Caki2 (cell line): ENCODE results near the gene RSPH9. TPM values are rescaled to one million over a fixed set of nuclear protein-coding genes. Genes with fewer than 3 reads are reported as not detected.

Experiments
- DNase-seq: peaks from one replicate; pipeline ENCODE4 v3.0.0-alpha.2; 2015; ENCODE audit warnings: low read depth
- in situ Hi-C: cut with HindIII; loops from 2 replicates; pipeline ENCODE4 v1.10.0; 2016; ENCODE audit warnings: low sequenced_read_pairs, low pct_unique_long_range_greater_than_20kb, mixed read lengths
- total RNA-seq: library from RNA; depleted of rRNA; stranded (reverse); fragments of >200 nt; shearing (Covaris generic); gene quantifications from 2 replicates; pipeline ENCODE4 v1.2.3, GENCODE V29; 2014; ENCODE audit warnings: low replicate concordance; rRNA removed

The RSPH9 gene, protein sequence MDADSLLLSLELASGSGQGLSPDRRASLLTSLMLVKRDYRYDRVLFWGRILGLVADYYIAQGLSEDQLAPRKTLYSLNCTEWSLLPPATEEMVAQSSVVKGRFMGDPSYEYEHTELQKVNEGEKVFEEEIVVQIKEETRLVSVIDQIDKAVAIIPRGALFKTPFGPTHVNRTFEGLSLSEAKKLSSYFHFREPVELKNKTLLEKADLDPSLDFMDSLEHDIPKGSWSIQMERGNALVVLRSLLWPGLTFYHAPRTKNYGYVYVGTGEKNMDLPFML
- total RNA-seq = not detected in 2 replicates

DNA sequence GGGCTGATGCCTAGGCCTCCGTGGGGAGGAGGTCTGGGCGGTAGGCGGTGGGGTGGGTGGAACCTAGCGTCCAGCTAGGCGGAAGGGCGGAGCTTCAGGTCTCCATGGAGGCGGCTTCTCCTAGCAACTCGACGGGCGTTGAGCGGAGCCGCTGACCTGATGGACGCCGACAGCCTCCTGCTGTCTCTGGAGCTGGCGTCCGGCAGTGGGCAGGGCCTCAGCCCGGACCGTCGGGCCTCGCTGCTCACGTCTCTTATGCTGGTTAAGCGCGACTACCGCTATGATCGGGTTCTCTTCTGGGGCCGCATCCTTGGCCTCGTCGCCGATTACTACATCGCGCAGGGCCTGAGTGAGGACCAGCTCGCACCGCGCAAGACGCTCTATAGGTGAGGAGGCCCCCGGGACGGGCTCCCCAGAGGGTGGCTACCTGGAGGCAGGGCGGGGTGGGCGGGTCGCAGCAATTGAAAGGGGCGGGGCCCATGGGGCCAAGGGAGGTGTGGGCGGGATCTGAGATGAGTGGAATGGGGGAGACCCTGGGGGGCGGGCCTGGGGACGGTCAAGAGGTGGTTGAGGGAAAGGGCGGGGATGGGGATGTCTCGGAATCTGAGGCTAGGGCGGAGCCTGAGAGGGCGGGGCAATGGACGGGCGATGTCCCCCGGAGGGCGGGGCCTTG is at the start of gene RSPH9:
TSS of gene RSPH9 (plus strand) at position 97 of the 673 bp plus-strand sequence. CDS start at position 160, 63 bp downstream.
- in situ Hi-C loops = no loop called here
- DNase-seq = peak; percentile 71

DNA sequence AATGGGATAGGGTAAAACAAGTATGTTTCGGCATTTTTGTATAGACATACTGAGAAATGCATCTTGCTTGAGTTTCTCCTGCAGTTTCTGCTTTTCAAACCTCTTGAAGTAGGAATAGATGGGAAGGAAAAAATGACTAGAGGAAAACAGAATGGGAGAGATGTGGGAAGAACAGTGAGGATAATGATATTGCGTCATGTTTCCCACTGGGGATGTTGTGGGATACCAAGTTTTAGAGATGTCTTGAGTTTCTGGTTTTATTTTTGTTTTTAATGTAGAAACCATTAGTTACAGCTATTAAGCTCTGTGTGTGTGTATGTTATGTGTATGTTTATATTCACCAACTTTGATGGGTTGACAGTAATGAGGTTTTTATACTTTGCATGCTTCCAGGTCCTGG is 44.2 kb upstream of the RSPH9 start:
- DNase-seq = no peak
- in situ Hi-C loops = no loop called here

DNA sequence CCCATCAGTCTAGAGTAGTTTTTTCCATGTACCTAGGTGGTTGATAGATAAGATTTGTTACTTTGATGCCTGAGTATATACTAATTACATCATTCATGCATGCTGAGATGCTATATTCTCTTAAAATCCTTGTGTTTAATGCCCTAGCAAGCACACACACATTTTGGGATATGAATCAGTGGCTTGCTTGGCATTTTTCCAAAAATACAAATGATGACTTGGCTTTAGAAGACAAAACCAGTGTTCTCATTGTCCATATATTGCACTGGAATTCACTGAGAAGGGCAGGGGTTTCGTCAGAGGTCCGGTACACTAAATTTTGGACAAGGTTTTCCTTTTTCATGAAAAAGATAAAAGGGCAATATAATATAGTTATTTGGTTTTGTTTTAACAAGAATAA is 40.7 kb upstream of the RSPH9 start:
- DNase-seq = no peak
- in situ Hi-C loops = no loop called here

DNA sequence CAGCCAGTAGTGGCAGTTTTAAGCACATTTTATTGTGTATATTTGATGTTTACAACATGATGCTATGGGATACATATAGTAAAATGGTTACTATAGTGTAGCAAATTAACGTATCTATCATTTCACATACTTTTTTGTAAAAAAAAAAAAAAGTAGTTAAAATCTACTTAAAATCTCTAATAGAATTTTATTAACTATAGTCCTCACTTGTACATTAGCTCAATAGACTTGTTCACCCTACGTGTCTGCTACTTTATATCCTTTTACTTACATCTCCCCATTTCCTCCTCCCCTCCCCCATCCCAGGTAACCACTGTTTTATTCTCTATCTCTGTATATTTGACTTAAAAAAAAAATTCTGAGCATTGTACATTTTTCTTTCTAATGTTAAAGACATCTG is 38.8 kb upstream of the RSPH9 start:
- in situ Hi-C loops = no loop called here
- DNase-seq = no peak

DNA sequence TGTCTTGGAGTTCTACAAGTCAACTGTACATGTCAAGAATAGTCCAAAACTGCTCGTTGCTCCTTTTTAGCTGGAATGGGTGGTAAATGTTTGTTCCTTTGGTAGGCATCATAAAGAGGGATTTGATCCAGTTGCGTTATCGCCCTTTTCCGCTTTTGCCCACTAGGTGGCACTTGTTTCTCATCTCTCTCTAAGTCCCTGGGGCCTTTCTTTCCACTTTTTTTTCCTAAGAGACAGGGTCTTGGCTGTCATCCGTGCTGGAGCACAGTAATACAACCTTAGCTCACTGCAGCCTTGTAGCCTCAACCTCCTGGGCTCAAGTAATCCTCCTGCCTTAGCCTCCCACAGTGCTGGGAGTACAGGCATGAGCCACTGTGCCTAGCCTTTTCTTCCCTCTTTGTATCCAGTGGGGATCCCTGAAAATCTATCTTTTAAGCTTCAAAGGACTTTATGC is 36.5 kb upstream of the RSPH9 start:
- in situ Hi-C loops = no loop called here
- DNase-seq = peak; percentile 62

DNA sequence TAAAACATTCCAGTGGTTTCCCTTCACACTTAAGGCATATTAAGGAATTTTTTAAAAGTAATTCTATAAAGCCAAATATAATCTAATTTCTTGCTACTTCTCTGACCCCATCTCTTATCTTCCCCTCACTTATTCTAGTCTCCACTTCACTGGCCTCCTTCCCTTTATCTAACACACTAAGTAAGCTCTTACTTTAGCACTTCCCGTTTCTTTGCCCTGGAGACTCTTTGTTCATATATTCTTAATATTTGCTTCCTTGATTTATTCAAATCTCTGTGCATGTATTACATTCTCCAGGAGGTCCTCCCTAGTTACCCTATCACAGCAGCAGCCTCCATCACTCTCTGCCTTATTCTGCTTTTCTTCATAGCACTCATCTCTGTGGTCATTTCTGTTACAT is 36.0 kb upstream of the RSPH9 start:
- DNase-seq = no peak
- in situ Hi-C loops = no loop called here

DNA sequence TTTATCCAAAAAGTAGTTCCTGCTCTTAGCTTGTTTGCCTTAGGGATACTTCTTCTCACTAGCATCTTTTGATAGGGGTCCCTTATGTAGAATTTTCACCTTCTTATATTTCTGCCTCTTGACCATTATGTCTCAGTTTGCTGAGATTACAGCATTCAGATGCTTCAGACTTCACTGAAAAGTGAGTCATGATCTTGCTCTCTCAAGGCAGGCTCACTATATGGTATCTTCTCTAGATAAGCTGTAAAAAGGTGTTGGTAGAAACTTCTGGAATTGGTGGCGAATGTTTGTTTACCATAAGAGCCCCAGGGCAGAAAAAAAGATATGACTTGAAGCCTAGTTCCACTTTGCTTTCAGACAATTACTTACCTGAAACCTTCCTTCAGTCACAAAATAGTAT is 35.4 kb upstream of the RSPH9 start:
- no peak for DNase-seq
- in situ Hi-C loops = no loop called here

DNA sequence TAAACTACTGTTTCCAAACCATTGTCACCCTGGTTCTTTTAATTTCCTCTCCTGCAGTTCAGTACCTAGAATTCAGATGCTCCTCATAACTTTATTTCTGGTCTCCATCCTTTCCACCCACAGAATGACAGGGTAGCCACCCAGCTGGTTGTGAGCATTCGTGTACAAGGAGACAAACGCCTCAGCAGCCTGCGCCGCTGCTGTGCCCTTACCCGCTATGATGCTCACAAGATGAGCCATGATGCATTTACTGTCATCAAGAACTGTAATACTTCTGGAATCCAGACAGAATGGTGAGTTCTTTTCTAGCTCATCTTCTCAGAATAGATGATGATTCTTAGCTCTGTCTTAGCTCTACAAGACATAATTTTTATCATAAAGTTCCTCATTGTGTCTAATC is 34.4 kb upstream of the RSPH9 start:
- in situ Hi-C loops = no loop called here
- DNase-seq = no peak

DNA sequence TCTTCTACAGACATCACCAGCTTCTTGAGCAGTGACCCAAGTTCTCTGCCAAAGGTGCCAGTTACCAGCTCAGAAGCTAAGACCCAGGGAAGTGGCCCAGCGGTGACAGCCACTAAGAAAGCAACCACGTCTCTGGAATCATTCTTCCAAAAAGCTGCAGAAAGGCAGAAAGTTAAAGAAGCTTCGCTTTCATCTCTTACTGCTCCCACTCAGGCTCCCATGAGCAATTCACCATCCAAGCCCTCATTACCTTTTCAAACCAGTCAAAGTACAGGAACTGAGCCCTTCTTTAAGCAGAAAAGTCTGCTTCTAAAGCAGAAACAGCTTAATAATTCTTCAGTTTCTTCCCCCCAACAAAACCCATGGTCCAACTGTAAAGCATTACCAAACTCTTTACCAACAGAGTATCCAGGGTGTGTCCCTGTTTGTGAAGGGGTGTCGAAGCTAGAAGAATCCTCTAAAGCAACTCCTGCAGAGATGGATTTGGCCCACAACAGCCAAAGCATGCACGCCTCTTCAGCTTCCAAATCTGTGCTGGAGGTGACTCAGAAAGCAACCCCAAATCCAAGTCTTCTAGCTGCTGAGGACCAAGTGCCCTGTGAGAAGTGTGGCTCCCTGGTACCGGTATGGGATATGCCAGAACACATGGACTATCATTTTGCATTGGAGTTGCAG is 31.0 kb upstream of the RSPH9 start:
- no peak for DNase-seq
- in situ Hi-C loops = no loop called here

DNA sequence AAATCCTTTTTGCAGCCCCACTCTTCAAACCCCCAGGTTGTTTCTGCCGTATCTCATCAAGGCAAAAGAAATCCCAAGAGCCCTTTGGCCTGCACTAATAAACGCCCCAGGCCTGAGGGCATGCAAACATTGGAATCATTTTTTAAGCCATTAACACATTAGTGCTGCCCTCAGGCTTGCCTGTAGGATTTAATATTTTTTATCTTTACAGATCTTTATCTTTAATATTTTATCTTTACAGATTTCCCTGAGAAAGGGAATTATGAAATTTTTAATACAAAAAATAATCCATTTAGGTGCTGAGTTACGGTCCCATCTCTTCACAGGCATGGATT is 30.5 kb upstream of the RSPH9 start:
- no peak for DNase-seq
- in situ Hi-C loops = no loop called here

DNA sequence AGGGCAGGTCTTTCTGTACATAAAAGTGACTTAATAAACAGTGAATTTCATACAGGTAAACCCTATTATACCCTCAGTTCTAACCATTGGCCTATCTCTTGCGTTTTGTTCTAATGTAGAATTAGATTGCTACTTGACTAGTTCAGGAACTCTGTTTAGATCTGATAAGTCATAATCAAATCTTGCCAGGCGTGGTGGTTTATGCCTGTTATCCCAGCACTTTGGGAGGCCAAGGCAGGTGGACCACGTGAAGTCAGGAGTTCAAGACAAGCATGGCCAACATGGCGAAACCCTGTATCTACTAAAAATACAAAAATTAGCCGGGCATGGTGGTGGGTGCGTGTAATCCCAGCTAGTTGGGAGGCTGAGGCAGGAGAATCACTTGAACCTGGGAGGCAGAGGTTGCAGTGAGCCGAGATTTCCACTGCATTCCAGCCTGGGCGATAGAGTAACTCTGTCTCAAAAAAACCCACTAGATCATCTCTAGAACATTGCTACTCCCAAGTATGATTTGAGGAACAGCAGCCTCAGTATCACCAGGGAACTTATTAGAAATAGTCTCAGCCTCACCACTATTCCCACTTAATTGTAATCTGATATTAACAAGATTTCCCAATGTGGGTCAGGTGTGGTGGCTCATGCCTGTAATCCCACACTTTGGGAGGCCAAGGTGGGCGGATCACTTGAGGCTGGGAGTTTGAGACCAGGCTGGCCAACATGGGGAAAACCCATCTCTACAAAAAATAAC is 27.9 kb upstream of the RSPH9 start:
- in situ Hi-C loops = no loop called here
- DNase-seq = no peak

DNA sequence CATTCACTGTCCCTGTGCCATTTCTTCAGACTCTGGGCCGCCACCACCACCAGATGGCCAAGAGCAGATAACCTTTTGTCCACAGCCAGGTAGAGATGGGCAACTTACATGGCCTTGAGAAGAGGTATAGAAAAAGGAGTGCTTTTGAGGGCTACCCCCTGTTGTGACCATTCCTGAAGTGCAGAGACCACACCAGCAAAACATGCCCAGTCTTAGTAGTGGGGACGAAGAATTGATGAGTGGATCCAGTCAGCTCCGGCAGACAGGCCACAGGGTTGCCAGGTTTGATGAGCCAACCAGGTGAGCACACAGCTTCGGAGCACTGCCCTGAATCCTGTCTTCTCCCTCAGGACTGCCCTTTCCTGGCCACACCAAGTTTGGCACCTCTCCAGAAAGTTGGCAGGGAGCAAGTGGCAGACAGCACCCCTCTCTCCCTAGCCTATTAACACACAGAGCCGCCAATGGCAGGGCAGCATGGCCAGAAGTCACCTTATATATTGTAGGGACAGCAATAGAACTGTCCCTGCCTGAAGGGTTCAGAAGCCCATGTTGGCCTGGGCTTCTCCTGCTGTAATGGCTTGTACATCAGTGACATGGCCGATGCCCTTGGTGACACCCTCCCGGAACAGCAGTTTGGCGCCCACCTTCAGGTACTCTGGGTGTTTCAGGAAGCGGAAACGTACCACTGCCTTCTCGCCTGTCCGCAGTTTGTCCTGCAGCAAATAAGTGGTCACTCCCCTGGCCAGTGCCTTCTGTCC is 23.6 kb upstream of the RSPH9 start:
- in situ Hi-C loops = no loop called here
- no peak for DNase-seq

DNA sequence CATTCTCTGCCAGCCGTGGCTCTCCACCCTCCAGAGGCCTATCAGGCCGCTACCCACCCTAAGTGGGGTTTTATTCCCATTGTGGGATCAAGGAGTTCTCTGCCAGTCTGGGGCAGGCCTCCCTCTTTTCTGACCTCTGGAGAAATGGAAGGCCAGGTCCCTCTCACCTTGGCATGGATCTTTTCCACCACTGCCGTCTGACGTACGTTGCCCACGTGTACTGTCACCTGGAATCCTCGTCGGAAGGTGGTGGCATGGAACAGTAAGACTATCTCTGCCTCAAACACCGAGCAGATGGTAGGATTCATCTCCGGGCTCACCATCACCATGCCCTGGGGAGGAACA is 23.0 kb upstream of the RSPH9 start:
- in situ Hi-C loops = no loop called here
- DNase-seq = no peak

DNA sequence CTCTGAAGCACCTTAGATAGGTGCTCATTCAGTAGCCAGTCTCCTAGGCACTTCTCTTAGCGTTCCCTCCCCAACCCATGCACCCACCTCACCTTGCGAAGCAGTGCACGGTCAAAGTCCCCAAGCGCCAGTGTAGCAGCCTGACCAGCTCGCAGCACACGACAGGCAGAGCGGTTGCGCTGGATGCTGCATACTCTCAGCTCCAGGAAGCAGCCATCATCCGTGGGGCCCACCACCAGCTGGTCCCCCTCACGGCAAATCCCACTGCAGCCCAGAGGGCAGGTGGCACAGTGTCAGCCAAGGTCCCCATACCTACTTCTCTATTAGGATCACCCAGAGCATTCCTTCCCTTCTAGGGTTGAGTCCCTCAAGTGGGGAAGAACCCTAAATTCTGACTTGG is 22.3 kb upstream of the RSPH9 start:
- in situ Hi-C loops = no loop called here

DNA sequence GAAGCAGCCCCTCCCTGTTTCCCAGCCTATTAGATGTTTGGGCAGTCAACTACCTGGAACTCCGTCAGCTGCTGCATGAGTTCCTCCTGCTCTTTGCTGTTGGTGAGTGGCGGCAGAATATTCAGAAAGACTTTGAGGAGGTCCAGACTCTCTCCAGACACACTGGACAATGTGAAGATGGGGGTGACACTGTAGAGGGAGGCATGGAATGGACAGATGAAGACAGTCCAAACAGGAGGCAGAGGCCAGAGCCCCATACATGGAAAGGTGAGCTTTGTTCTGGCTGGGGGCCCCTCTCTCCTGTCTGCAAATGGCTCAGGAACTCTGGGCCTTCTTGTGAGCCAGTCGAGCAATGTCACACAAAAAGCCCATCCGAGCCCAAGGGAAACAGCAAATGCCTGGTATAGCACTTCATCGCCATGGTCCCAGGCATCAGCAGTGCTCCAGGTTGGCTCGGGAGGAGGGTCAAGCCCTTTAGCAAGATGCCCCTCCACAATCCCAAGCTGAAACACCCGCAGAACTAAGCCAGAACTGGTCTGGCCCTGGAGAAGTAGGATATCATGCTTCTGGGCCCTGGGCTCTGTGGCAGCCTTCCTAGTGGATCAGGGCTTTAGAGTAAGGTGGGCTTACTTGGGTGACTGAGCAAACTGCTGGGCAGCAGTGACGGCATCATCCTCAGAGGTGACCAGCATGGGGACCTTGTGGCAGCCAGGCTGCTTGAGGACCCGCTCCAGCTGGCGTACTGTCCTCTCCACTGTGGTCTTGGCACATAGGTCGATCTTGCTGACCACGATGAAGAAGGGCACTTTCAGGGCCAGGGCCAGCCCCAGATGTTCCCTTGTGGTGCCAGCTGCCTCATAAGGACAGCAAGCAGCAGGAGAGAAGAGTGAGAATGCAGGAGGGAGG is 20.7 kb upstream of the RSPH9 start:
- no peak for DNase-seq
- in situ Hi-C loops = no loop called here

More for the DNA sequence above, 22.3 kb upstream of the RSPH9 start:
- DNase-seq = no peak

DNA sequence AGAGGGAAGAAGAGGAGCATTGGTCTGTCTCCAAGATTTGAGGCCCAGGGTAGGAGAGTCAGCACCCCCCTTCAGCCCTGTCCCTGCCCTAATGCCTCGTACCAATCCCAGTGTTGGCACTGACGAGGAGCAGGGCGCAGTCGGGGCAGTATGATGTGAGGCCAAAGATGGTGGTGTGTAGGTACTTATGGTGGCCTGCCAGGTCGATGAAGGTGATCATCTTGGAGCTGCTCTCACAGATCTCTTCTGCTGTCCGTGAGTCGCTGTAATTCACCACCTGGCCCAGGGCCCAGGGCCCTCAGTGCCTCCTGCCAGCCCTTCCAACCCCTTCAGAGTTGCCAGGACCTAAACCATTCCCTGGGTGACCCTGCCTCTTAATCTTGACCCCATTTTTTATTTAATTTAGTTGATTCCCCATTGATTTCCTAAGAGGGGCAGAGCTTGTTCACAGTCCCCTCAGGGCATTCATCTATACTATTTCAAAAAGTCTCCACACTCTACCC is 20.0 kb upstream of the RSPH9 start:
- no peak for DNase-seq
- in situ Hi-C loops = no loop called here

DNA sequence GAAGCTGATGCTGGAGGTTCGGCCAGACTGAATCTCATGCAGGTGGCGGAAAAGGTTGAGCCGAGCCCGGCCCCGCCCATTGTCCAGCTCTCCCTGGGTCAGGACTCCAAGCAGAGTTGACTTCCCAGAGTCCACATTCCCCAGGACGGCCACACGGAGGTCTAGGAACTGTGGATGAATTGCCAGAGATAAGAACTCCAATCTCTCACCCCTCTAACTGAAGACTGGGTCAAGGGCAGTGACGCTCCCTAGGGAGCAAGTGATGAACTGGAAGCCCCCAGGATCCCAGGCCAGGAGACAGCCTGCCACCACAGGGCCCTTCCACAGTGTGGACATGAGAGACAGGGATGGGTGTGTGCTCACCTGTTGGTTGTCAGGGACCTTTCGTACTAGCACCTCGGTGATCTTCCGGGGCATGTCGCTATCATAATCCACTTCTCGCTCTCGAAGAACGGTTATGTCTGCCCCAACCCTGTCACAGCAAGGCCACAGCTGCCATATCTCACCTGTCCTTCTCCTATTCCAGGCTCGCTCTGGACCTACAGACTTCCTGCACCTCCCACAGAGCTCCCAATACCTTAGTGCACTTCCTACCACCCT is 19.3 kb upstream of the RSPH9 start:
- DNase-seq = no peak

More for the DNA sequence above, 19.3 kb upstream of the RSPH9 start:
- in situ Hi-C loops = no loop called here
